IPS-18a (cell line): ENCODE results near the gene ADAT3.

ENCODE experiments used
- H3K27ac ChIP-seq: one replicate; pipeline ENCODE4 v1.5.1; 2013; ENCODE audit warnings: low read length
- H3K27me3 ChIP-seq: one replicate; pipeline ENCODE4 v1.6.1; 2013; ENCODE audit warnings: mild to moderate bottlenecking, low read length; ENCODE audit not compliant: control insufficient read depth, insufficient read depth
- H3K36me3 ChIP-seq: one replicate; pipeline ENCODE4 v1.6.1; 2013; ENCODE audit warnings: low read depth, low read length; ENCODE audit not compliant: control insufficient read depth
- H3K4me1 ChIP-seq: one replicate; pipeline ENCODE4 v1.6.1; 2013; ENCODE audit warnings: low read depth, low read length; ENCODE audit not compliant: control insufficient read depth
- H3K4me3 ChIP-seq: one replicate; pipeline ENCODE4 v1.5.1; 2013; ENCODE audit warnings: low read length
- H3K9ac ChIP-seq: one replicate; pipeline ENCODE4 v1.6.1; 2013; ENCODE audit warnings: mild to moderate bottlenecking, low read length, moderate library complexity
- H3K9me3 ChIP-seq: one replicate; pipeline ENCODE4 v1.6.1; 2013; ENCODE audit warnings: low read depth, low read length; ENCODE audit not compliant: control insufficient read depth

The ADAT3 gene

GRCh38 chr19:1959928-1960589 is 54.9 kb downstream of the ADAT3 start:
- H3K27me3 ChIP-seq = no peaks in the 10 kb centered on the region
- H3K9ac ChIP-seq = no peak overlapping the region

DNA sequence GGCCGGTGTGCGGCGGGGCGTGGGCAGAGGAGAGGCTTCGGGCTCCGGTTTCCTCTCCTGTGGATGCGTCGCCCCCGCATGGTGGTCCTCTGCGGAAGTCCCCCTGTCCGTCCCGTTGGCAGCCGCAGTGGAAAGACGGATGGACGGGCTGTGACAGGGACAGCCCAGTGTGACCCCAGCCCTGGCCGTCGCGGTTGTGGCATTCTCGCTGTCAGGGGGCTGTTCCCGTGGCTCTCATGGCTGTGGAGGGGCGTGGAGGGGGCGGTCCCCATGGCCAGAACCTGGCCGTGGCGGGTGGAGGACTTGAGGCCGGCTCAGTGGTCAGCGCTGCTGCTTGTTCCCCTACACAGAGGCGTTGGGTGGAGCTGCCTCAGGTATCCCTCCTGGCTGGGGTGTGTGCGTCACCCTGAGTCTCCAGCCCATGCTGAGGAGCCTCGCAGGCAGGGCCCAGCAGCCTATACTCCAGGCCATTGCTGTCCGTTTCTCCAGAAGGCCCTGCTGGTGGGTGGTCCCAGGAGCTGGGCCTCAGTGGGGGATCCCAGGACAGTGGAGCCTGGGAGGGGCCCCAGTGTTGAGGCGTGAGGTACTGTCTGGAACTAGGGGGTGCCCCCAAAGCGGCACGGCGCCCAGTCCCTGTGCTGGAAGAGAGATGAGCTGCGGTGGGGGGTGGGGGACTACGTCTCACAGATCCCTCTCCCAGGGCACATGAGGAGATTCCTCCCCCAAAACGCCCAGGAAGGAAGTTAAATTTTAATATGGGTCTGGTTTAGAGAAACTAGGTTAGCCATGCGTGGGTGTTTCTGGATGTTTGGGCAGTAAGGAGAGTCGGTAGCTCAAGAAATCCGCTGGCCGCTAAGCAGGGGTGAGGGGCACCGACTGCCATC is 56.0 kb downstream of the ADAT3 start:
- Histone ChIP-seq H3K4me1 (no peaks in the 10 kb centered on the region), H3K27ac (no peak overlapping the region), H3K9me3 (no peaks in the 10 kb centered on the region), H3K4me3 (no peak overlapping the region), H3K9ac (no peak overlapping the region), H3K27me3 (no peaks in the 10 kb centered on the region), H3K36me3 (peaks cover 4% of the 10 kb centered on the region)

More at GRCh38 chr19:1959928-1960589, 54.9 kb downstream of the ADAT3 start:
- Histone ChIP-seq H3K36me3 (peaks cover 4% of the 10 kb centered on the region), H3K27ac (no peak overlapping the region), H3K4me1 (no peaks in the 10 kb centered on the region), H3K9me3 (no peaks in the 10 kb centered on the region), H3K4me3 (no peak overlapping the region)

DNA sequence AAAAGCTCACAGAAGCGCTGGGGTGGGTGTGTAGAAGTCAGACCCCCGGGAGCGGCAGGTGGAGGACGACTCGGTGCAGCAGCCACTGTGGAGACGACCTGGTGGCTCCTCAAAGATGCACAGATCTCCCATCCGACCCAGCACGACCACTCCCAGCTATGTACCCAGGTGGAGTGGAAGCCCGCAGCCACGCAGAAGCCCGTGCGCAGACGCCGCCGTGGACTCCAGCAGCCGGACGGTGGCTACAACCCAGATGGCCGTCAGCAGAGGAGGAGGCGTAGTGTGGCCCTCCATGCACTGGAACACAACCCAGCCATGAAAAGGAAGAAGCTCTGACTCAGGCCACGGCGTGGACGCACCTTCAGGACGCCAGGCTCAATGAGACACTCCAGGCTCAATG is 57.5 kb downstream of the ADAT3 start:
- Histone ChIP-seq H3K27me3 (no peaks in the 10 kb centered on the region), H3K36me3 (peaks cover 4% of the 10 kb centered on the region), H3K9me3 (no peaks in the 10 kb centered on the region), H3K9ac (no peak overlapping the region), H3K4me1 (no peaks in the 10 kb centered on the region), H3K4me3 (no peak overlapping the region), H3K27ac (no peak overlapping the region)
